GM13976 (cell line): ENCODE results near the gene TCF4.

Experiments
- DNase-seq: peaks from one replicate; pipeline ENCODE4 v3.0.0; 2012; ENCODE audit warnings: low spot score
- in situ Hi-C: fragments of 300-500 bp; cut with MboI; formaldehyde crosslinking; loops from one replicate; pipeline ENCODE4 v1.12.0; 2022; ENCODE audit warnings: low sequenced_read_pairs, mixed read lengths, inconsistent platforms; ENCODE audit not compliant: unreplicated experiment
- TF ChIP-seq, protein P1 (sequence below): IDR thresholded peaks from 2 replicates; pipeline ENCODE4 v1.5.1; 2012; ENCODE audit warnings: borderline replicate concordance, mild to moderate bottlenecking; ENCODE audit not compliant: insufficient read depth; ENCODE audit errors: extremely low read depth, missing control alignments, control extremely low read depth

TCF4 gene

DNA sequence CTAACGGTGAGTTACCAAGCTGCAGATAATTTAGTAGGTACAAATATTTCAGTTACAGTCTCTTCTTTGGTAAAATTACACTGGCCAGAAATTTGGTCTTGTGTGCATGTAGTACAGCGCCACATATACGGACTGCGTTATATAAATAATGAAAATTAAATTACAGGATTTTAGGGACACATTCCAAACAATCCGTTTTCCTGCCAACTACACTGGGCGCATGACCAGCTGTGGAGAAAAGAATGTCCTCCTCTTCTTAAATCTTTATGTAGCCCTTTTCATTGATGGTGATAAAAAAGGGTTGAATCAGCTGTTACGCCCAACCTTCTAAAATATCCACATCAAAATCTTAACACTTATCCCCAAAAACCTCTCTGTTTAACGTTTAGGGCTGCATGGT is 37.5 kb downstream of the TCF4 start:
- in situ Hi-C loops, result no loop called here
- TF ChIP-seq, protein P1, sequence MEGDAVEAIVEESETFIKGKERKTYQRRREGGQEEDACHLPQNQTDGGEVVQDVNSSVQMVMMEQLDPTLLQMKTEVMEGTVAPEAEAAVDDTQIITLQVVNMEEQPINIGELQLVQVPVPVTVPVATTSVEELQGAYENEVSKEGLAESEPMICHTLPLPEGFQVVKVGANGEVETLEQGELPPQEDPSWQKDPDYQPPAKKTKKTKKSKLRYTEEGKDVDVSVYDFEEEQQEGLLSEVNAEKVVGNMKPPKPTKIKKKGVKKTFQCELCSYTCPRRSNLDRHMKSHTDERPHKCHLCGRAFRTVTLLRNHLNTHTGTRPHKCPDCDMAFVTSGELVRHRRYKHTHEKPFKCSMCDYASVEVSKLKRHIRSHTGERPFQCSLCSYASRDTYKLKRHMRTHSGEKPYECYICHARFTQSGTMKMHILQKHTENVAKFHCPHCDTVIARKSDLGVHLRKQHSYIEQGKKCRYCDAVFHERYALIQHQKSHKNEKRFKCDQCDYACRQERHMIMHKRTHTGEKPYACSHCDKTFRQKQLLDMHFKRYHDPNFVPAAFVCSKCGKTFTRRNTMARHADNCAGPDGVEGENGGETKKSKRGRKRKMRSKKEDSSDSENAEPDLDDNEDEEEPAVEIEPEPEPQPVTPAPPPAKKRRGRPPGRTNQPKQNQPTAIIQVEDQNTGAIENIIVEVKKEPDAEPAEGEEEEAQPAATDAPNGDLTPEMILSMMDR, result no peak
- no peak for DNase-seq

DNA sequence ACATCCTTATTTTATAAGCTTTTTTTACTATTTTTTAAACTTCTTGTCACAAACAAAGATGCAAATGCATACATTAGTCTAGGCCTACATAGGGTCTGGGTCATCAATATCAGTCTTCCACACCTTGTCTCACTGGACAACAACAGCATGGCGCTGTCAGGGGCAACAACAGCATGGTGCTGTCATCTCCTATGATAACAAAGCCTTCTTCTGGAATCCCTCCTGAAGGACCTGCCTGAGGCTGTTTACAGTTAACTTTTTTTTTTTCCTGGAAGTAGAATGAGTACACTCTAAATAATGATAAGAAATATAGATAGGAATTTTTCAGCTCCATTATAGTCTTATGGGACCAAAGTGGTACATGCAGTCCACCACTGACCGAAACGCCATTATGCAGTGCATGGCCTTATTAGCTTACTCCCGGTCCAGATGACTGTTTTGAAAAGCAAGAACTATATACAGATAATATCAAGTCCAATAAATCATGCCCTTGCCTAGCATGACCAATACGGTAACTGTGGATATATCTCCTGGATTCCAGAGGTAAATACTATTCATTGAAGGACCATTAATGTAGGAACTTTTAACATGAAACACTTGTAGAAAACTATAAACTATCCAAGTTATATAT is 38.4 kb downstream of the TCF4 start:
- in situ Hi-C loops, result no loop called here
- no peak for DNase-seq

DNA sequence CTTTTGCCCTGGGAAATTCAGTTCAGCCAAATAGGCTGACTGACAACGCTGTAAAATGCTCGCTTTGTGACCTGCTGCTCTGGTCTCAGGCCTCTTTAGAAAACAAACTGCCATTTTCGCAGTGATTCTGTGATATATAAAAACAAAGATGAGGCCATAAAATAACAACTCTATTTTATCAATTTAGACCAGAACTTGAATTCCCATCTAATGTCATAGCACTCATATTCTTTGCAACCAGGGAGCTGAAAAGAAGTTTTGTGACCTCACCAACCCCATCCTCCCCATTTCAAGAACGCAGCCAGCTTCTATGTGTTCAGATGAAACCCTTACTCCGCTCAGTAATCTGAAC is 40.3 kb downstream of the TCF4 start:
- TF ChIP-seq, protein P1, result no peak

More for the DNA sequence above, 38.4 kb downstream of the TCF4 start:
- TF ChIP-seq, protein P1, result no peak

DNA sequence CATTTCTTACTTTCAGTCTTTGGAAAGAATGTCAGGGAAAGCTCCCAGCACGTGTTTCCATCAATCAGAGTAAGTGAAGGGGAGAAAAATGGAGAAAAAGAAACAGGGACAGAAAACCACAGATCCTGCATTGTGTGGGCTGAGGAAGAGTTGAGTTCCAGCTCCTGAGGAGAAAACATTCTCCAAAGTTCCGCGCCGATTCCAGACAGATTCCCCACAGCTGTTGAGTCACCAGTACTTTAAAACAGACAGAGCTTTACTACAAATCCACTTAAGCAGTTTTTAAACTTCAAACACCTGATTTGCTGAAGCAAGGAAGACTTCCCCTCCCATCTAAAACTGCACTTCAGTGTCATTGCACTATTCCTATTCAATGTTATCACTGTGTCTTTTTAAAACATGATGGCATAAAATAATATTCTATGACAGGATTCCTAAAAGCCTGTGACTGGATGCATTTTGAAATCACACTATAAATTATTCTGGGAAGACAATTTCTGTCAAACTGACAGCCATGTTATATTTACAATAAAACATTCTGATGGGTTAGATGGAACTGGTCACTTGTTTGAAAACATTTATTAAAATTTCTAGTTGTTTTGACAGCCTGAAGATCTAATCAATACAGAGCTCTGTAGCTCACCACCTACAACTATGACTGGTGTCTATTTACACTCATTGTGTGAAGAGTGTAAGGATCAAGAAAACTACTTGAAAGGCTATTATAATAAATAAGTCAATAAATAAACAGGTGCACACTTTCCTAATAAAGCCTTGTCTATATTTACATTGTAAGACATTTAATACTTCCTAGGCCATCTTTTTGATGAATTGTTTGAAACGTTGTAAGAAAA is 40.9 kb downstream of the TCF4 start:
- TF ChIP-seq, protein P1, result no peak
- DNase-seq, result no peak
- in situ Hi-C loops, result no loop called here

More for the DNA sequence above, 40.3 kb downstream of the TCF4 start:
- DNase-seq, result no peak
- in situ Hi-C loops, result no loop called here

DNA sequence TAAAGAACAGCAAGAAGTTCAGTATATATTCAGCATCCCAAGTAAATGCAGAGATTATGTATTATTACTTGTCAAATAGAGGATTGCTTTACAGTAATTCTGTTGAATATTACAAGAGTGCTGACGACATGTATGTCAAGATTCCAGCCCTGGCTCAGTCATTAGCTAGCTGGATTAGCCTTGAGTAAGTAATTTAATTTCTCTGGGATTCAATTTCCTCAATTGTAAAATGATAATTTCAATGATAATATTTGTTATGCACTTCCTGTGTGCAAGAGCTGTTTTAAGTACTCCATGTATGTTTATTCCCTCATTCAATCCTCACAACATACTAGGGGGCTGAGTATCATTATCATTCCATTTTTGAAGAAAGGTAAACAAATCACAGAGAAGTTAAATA is 44.0 kb downstream of the TCF4 start:
- DNase-seq, result no peak
- in situ Hi-C loops, result no loop called here
- TF ChIP-seq, protein P1, result no peak

DNA sequence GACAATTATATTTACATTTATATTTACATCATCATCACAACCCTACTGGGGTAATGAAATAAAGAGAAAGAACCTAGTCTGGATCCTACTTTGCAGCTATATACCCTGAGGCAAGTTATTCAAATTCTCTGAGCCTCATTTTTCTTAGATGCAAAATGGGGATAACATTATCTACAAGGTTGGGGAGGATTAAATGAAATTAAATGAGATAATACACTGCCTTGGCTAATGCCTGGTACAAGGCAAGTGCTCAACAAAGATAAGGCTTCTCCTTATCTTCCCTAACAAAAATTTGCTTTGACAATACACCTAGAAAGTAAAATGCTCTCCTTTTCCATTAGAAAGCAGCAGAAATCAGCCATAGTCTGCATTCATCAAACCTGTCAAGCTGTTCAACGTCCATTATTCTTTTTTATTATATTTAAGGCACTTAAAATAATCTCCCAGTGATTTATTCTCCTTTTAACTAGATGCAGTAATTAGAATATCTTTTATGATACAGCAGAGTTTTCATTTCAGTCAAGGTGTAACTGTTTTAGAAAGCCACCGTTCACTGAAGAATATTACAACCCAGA is 44.8 kb downstream of the TCF4 start:
- no peak for DNase-seq

More for the DNA sequence above, 44.8 kb downstream of the TCF4 start:
- TF ChIP-seq, protein P1, result no peak
- in situ Hi-C loops, result no loop called here
